GM18519 (cell line): ENCODE measurements around the gene LEKR1.

ENCODE experiments used
- ATAC-seq: cut with Tn5 transposase; IDR thresholded peaks from one replicate; pipeline ENCODE4 v1.9.1; 2021; ENCODE audit warnings: mild to moderate bottlenecking, moderate library complexity; ENCODE audit not compliant: unreplicated experiment, low FRiP score

The LEKR1 gene

DNA sequence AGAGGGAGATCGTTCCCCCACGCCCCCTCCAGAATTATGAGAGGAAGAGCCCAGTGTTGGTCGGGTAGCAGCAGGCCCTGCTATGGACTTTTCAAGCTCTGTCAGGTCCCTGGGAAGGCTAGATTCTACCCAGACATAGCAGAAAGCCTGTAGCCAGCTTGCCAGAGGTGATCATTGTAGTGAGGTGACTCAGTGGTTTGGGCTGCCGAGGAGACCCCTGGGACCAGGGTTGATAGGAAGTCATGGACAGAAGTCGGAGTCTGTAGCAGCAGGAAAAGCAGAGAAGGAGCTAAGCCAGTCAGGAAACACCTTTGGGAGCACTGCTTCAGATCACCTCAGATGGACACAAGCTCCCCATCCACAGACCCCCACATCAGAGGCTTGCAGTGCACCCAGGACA is 266.1 kb downstream of the LEKR1 start:
- no peak for ATAC-seq

DNA sequence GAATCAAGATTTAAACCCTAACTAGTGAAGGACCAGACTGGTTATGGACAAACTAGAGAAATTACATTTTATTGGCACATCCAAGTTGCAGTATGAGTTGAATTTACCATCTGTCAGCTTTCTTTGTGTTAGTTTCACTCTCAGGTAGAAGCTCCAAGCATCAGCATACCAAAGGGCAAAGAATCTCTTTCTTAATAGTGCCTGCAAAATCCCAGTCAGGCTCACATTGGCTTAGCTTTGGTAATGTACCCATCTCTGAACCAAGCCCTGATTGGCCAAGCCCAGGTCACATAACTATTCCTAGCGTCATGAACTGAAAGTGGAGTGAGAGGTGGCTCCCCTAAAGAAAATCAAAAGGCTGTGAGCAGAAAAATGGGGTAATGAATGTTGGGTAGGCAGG is 266.9 kb downstream of the LEKR1 start:
- ATAC-seq, result no peak

DNA sequence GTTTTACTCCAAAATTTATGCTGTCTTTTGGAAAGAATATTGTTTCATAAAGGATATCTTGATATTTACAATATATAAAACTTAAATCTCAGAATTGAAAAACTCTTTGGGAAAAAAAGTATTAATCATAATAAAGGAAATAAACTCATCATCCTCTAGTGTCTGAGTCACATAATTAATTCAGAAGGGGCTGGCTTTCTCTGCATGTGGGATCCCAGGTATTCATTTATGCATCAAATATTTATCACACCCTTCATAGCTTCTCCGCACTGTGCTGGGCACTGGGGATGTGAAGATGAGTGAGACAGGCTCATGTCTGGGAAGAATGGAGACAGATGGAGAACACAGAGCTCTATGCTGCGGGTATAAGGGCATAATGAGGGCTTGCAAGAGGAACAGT is 268.1 kb downstream of the LEKR1 start:
- no peak for ATAC-seq

DNA sequence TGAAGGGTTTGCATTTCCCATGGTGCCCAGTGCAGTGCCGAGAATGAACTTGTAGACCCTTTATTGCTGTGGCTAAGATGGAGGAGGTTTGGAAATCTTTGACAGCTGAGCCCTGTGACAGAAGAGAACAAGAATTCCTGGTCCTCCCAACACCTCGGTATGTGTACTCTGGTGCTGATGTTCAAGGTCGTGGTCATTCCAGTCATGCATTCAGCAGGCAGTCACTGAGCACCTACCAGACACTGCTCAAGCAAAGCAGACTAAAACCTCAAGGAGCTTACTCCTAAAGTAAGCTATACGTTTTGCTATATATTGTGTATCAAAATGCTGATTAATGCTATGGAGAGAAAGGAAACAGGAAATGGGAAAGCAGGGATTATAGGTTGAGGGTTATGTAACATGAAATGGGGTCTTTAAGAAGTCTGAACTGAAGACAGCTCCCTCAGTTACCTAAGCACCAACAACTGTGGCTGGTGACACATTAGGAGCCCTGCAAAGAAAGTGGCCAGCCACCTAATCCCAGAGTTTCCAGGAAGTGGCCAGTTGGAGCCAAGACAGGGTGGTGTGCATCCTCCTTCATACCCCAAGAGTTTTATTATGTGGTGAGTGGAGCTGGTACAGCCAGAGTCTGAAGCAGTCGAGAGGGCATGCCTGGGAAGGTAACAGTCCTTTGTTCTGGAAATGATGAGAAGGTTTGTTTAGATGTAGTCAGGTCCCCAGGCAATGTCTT is 268.8 kb downstream of the LEKR1 start:
- no peak for ATAC-seq
